ENCODE results near the gene ARID1B. TPM values are rescaled to one million over a fixed set of nuclear protein-coding genes. Genes with fewer than 3 reads are reported as not detected.
A peak's percentile ranks its signal among the peaks of the same experiment; 100 is the strongest.

The ARID1B gene
- total and polyA plus RNA-seq, 9 of the 15 experiments (the other 6 are each of a cell fraction or from before 2014, with no cell fraction given): 12.5 to 50.5 (median 25.8) TPM

- TF ChIP-seq RAD51 (IDR thresholded peaks at IDR 0.05; ENCODE audit: borderline replicate concordance, low read depth) (0 out of 2 replicates have a peak, but pooled peaks have one; percentile 7), ZNF778 (CRISPR knock-in tag; IDR thresholded peaks at IDR 0.05) (no peak), MCM2 (IDR thresholded peaks at IDR 0.05; ENCODE audit: low read depth) (no peak), NELFE (IDR thresholded peaks at IDR 0.05; ENCODE audit: insufficient read depth, insufficient read length) (no peak), ZNF143 (CRISPR knock-in tag; IDR thresholded peaks at IDR 0.05) (peak; percentile 51; the same call in 1 of the 2 replicates), BDP1 (IDR thresholded peaks at IDR 0.05; ENCODE audit: insufficient read depth, insufficient read length) (no peak), ZNF583 (CRISPR knock-in tag; IDR thresholded peaks at IDR 0.05) (no peak), CTBP1 (IDR thresholded peaks at IDR 0.05; ENCODE audit: borderline replicate concordance) (peak; percentile 61; the same call in 1 of the 2 replicates), ZNF518B (CRISPR knock-in tag; IDR thresholded peaks at IDR 0.05) (no peak), CTCFL (IDR thresholded peaks at IDR 0.05; ENCODE audit: borderline replicate concordance, insufficient read depth, low read depth, low read length, poor library complexity, severe bottlenecking) (peak; percentile 30), RBM39 (optimal IDR thresholded peaks at IDR 0.05; ENCODE audit: low read depth, low read length) (no peak), GATAD2A (IDR thresholded peaks at IDR 0.05) (peak; percentile 78), NCOA2 (IDR thresholded peaks at IDR 0.05; ENCODE audit: partially characterized antibody in 2 of 2) (no peak), ZNF23 (CRISPR knock-in tag; IDR thresholded peaks at IDR 0.05) (no peak)
Measured at GRCh38 chr6:157221049-157221816, 444.1 kb downstream of the ARID1B start (continued).
